ENCODE measurements around the gene TLX2. TPM values are rescaled to one million over a fixed set of nuclear protein-coding genes. Genes with fewer than 3 reads are reported as not detected.

Gene TLX2
- total and polyA plus RNA-seq, 2 of the 13 experiments (the other 11 are each of a cell fraction or from before 2014, with no cell fraction given): 0.05 to 0.20 TPM

DNA sequence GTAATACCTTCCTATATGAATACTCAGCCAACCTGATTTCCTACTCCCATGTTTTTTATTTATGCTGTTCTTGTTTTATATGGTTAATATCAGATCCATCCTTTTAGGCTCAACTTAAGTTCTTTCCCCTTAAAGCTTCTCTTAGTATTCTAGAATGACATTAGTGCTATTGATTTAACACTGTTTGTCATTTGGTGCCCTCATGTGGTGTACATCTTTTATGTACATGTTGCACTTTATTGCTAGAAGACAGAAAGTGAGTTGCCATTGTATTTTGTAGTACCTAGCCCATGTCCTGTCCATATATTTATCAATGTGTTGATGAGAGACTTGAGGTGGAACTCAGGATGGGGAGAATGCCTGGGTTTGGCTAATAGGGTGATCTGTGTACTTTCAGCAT lies 18.0 kb downstream of the TLX2 start (continued):
- TF ChIP-seq, protein P1, sequence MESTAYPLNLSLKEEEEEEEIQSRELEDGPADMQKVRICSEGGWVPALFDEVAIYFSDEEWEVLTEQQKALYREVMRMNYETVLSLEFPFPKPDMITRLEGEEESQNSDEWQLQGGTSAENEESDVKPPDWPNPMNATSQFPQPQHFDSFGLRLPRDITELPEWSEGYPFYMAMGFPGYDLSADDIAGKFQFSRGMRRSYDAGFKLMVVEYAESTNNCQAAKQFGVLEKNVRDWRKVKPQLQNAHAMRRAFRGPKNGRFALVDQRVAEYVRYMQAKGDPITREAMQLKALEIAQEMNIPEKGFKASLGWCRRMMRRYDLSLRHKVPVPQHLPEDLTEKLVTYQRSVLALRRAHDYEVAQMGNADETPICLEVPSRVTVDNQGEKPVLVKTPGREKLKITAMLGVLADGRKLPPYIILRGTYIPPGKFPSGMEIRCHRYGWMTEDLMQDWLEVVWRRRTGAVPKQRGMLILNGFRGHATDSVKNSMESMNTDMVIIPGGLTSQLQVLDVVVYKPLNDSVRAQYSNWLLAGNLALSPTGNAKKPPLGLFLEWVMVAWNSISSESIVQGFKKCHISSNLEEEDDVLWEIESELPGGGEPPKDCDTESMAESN (CRISPR knock-in tag; conservative IDR thresholded peaks at IDR 0.05): no peak
- TF ChIP-seq, protein P2, sequence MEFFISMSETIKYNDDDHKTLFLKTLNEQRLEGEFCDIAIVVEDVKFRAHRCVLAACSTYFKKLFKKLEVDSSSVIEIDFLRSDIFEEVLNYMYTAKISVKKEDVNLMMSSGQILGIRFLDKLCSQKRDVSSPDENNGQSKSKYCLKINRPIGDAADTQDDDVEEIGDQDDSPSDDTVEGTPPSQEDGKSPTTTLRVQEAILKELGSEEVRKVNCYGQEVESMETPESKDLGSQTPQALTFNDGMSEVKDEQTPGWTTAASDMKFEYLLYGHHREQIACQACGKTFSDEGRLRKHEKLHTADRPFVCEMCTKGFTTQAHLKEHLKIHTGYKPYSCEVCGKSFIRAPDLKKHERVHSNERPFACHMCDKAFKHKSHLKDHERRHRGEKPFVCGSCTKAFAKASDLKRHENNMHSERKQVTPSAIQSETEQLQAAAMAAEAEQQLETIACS (CRISPR knock-in tag; IDR thresholded peaks at IDR 0.05): no peak
- no peak for TF ChIP-seq ZNF180 (CRISPR knock-in tag; IDR thresholded peaks at IDR 0.05; ENCODE audit: borderline replicate concordance, low read depth)
- TF ChIP-seq ZNF143 (CRISPR knock-in tag; IDR thresholded peaks at IDR 0.05): no peak
- TF ChIP-seq KDM2A (CRISPR knock-in tag; IDR thresholded peaks at IDR 0.05; ENCODE audit: borderline replicate concordance, low read depth): no peak
- TF ChIP-seq ZNF138 (CRISPR knock-in tag; IDR thresholded peaks at IDR 0.05; ENCODE audit: low read depth): no peak
- TF ChIP-seq XBP1 (CRISPR knock-in tag; IDR thresholded peaks at IDR 0.05): no peak
- TF ChIP-seq RFXANK (CRISPR knock-in tag; IDR thresholded peaks at IDR 0.05): no peak
- TF ChIP-seq MAFF (IDR thresholded peaks at IDR 0.05; ENCODE audit: low read depth, low read length): peak; percentile 71
- TF ChIP-seq SAP130 (CRISPR knock-in tag; IDR thresholded peaks at IDR 0.05; ENCODE audit: low read depth): peak; percentile 40; the same call in 1 of the 2 replicates
- TF ChIP-seq FOXA1 (IDR thresholded peaks at IDR 0.05): no peak
- peak; percentile 64 for TF ChIP-seq FOXA1 (CRISPR knock-in tag; IDR thresholded peaks at IDR 0.05)
- TF ChIP-seq, protein P3, sequence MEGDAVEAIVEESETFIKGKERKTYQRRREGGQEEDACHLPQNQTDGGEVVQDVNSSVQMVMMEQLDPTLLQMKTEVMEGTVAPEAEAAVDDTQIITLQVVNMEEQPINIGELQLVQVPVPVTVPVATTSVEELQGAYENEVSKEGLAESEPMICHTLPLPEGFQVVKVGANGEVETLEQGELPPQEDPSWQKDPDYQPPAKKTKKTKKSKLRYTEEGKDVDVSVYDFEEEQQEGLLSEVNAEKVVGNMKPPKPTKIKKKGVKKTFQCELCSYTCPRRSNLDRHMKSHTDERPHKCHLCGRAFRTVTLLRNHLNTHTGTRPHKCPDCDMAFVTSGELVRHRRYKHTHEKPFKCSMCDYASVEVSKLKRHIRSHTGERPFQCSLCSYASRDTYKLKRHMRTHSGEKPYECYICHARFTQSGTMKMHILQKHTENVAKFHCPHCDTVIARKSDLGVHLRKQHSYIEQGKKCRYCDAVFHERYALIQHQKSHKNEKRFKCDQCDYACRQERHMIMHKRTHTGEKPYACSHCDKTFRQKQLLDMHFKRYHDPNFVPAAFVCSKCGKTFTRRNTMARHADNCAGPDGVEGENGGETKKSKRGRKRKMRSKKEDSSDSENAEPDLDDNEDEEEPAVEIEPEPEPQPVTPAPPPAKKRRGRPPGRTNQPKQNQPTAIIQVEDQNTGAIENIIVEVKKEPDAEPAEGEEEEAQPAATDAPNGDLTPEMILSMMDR (CRISPR knock-in tag; IDR thresholded peaks at IDR 0.05): peak; percentile 72
- no peak for TF ChIP-seq PAF1 (CRISPR knock-in tag; IDR thresholded peaks at IDR 0.05)
- TF ChIP-seq, protein P4, sequence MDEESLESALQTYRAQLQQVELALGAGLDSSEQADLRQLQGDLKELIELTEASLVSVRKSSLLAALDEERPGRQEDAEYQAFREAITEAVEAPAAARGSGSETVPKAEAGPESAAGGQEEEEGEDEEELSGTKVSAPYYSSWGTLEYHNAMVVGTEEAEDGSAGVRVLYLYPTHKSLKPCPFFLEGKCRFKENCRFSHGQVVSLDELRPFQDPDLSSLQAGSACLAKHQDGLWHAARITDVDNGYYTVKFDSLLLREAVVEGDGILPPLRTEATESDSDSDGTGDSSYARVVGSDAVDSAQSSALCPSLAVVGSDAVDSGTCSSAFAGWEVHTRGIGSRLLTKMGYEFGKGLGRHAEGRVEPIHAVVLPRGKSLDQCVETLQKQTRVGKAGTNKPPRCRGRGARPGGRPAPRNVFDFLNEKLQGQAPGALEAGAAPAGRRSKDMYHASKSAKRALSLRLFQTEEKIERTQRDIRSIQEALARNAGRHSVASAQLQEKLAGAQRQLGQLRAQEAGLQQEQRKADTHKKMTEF (CRISPR knock-in tag; IDR thresholded peaks at IDR 0.05): no peak
- no peak for TF ChIP-seq CC2D1A (CRISPR knock-in tag; IDR thresholded peaks at IDR 0.05)
- no peak for TF ChIP-seq ZNF441 (CRISPR knock-in tag; IDR thresholded peaks at IDR 0.05; ENCODE audit: borderline replicate concordance)
- TF ChIP-seq ZNF850 (CRISPR knock-in tag; conservative IDR thresholded peaks at IDR 0.05): no peak
- TF ChIP-seq THAP11 (CRISPR knock-in tag; IDR thresholded peaks at IDR 0.05): peak; percentile 46; the same call in 1 of the 2 replicates
- TF ChIP-seq ELF3 (CRISPR knock-in tag; IDR thresholded peaks at IDR 0.05): peak; percentile 18; the same call in 1 of the 2 replicates
- TF ChIP-seq ZBTB21 (CRISPR knock-in tag; IDR thresholded peaks at IDR 0.05): no peak
- TF ChIP-seq MBNL3 (CRISPR knock-in tag; conservative IDR thresholded peaks at IDR 0.05): no peak
- TF ChIP-seq FOXA3 (CRISPR knock-in tag; IDR thresholded peaks at IDR 0.05): no peak; the same call in 1 of the 2 replicates
- no peak for TF ChIP-seq ZNF557 (CRISPR knock-in tag; IDR thresholded peaks at IDR 0.05)
- TF ChIP-seq ZC3H13 (CRISPR knock-in tag; IDR thresholded peaks at IDR 0.05): no peak
- no peak for TF ChIP-seq GFI1 (CRISPR knock-in tag; IDR thresholded peaks at IDR 0.05; ENCODE audit: borderline replicate concordance)

All from HepG2 (cell line).